Immature natural killer cell (primary cell): Measurements from ENCODE around the gene ELF4. TPM values are rescaled to one million over a fixed set of nuclear protein-coding genes. Genes with fewer than 3 reads are reported as not detected.

Experiments used
- DNase-seq, 3 donors: peaks; one replicate each; pipeline ENCODE4 v3.0.0; 2022; ENCODE audit warnings: mixed read lengths in 1 of 3
- H3K27ac Mint-ChIP-seq, 6 donors: one replicate each; pipeline ENCODE4 v1.8.0; 2020; ENCODE audit warnings: mixed read lengths in 6 of 6, mild to moderate bottlenecking in 5 of 6, inconsistent platforms in 4 of 6, moderate library complexity in 3 of 6
- H3K27me3 Mint-ChIP-seq, 3 donors: one replicate each; pipeline ENCODE4 v1.8.0; 2020 to 2021; ENCODE audit warnings: low read depth in 3 of 3, mild to moderate bottlenecking in 3 of 3, mixed read lengths in 3 of 3, moderate library complexity in 3 of 3, inconsistent platforms in 1 of 3
- H3K36me3 Mint-ChIP-seq, 3 donors: one replicate each; pipeline ENCODE4 v1.8.0; 2020; ENCODE audit warnings: mixed read lengths in 3 of 3, inconsistent platforms in 2 of 3, mild to moderate bottlenecking in 2 of 3
- H3K4me1 Mint-ChIP-seq, 2 donors: one replicate each; pipeline ENCODE4 v1.8.0; 2020; ENCODE audit warnings: inconsistent platforms in 2 of 2, mild to moderate bottlenecking in 2 of 2, mixed read lengths in 2 of 2, moderate library complexity in 1 of 2
- H3K4me3 Mint-ChIP-seq, 5 donors: one replicate each; pipeline ENCODE4 v1.8.0; 2020; ENCODE audit warnings: mild to moderate bottlenecking in 5 of 5, mixed read lengths in 5 of 5, inconsistent platforms in 3 of 5, moderate library complexity in 3 of 5
- H3K9me3 Mint-ChIP-seq, 6 donors: one replicate each; pipeline ENCODE4 v1.8.0; 2020; ENCODE audit warnings: mild to moderate bottlenecking in 6 of 6, mixed read lengths in 6 of 6, inconsistent platforms in 4 of 6, moderate library complexity in 3 of 6
- polyA plus RNA-seq, 3 donors: library from polyadenylated mRNA; unstranded; fragments of 300-500 nt; fragmentation: Illumina TruSeq; gene quantifications; one replicate each; pipeline ENCODE4 v1.2.3, GENCODE V29; 2021

The ELF4 gene
- polyA plus RNA-seq, 3 donors from 2014 or later, result 12.3 to 44.9 (median 14.7) TPM

GRCh38 chrX:130039847-130040246 is 70.5 kb downstream of the ELF4 start:
- Mint-ChIP-seq H3K4me1 (no peaks in the 10 kb centered on the region), H3K9me3 (no peaks in the 10 kb centered on the region), H3K36me3 (peaks cover 0 to 2% (median 0%) of the 10 kb centered on the region in 3 donors), H3K27me3 (peaks cover 0 to 3% (median 1%) of the 10 kb centered on the region in 3 donors), H3K4me3 (no peak overlapping the region), H3K27ac (no peak overlapping the region)
- no peak for DNase-seq

GRCh38 chrX:130034178-130034577 is 76.1 kb downstream of the ELF4 start:
- H3K4me3 Mint-ChIP-seq, result no peak overlapping the region
- H3K9me3 Mint-ChIP-seq, result no peaks in the 10 kb centered on the region
- H3K27me3 Mint-ChIP-seq, result peaks cover 0 to 4% (median 2%) of the 10 kb centered on the region in 3 donors
- H3K27ac Mint-ChIP-seq, result no peak overlapping the region
- H3K4me1 Mint-ChIP-seq, result no peaks in the 10 kb centered on the region
- peaks cover 0 to 4% (median 0%) of the 10 kb centered on the region in 3 donors for H3K36me3 Mint-ChIP-seq
- DNase-seq, result no peak

- H3K9me3 Mint-ChIP-seq, result no peaks in the 10 kb centered on the region
- H3K27ac Mint-ChIP-seq, result no peak overlapping the region
- H3K27me3 Mint-ChIP-seq, result peaks cover 0 to 4% (median 0%) of the 10 kb centered on the region in 3 donors
- H3K4me1 Mint-ChIP-seq, result no peaks in the 10 kb centered on the region
- peaks cover 0 to 7% (median 0%) of the 10 kb centered on the region in 3 donors for H3K36me3 Mint-ChIP-seq
- H3K4me3 Mint-ChIP-seq, result no peak overlapping the region
- no peak for DNase-seq
Observed at GRCh38 chrX:130032552-130032951, 77.7 kb downstream of the ELF4 start.

GRCh38 chrX:130030826-130031225 is 79.5 kb downstream of the ELF4 start:
- no peak for DNase-seq
- no peak overlapping the region for H3K27ac Mint-ChIP-seq
- peaks cover 0 to 4% (median 0%) of the 10 kb centered on the region in 3 donors for H3K27me3 Mint-ChIP-seq
- H3K36me3 Mint-ChIP-seq, result peaks cover 0 to 7% (median 4%) of the 10 kb centered on the region in 3 donors
- H3K4me3 Mint-ChIP-seq, result no peak overlapping the region
- H3K4me1 Mint-ChIP-seq, result no peaks in the 10 kb centered on the region
- peaks cover 0 to 2% (median 0%) of the 10 kb centered on the region in 6 donors for H3K9me3 Mint-ChIP-seq

GRCh38 chrX:130028196-130028595 is 82.1 kb downstream of the ELF4 start:
- H3K4me1 Mint-ChIP-seq, result peaks cover 12 to 13% of the 10 kb centered on the region in 2 donors
- H3K9me3 Mint-ChIP-seq, result peaks cover 0 to 2% (median 0%) of the 10 kb centered on the region in 6 donors
- H3K27ac Mint-ChIP-seq, result no peak overlapping the region
- H3K27me3 Mint-ChIP-seq, result peaks cover 0 to 4% (median 0%) of the 10 kb centered on the region in 3 donors
- no peak overlapping the region for H3K4me3 Mint-ChIP-seq
- H3K36me3 Mint-ChIP-seq, result peaks cover 0 to 7% (median 4%) of the 10 kb centered on the region in 3 donors
- DNase-seq, result peak; percentile 26 to 43 (median 32)

- no peak for DNase-seq
- Mint-ChIP-seq H3K4me1 (peaks cover 12 to 13% of the 10 kb centered on the region in 2 donors), H3K27ac (no peak overlapping the region), H3K9me3 (peaks cover 0 to 2% (median 0%) of the 10 kb centered on the region in 6 donors), H3K27me3 (peaks cover 0 to 4% (median 0%) of the 10 kb centered on the region in 3 donors), H3K36me3 (peaks cover 0 to 7% (median 4%) of the 10 kb centered on the region in 3 donors), H3K4me3 (no peak overlapping the region)
Observed at GRCh38 chrX:130027569-130027968, 82.7 kb downstream of the ELF4 start.

- DNase-seq, result no peak
- H3K9me3 Mint-ChIP-seq, result peaks cover 0 to 2% (median 0%) of the 10 kb centered on the region in 6 donors
- no peak overlapping the region for H3K27ac Mint-ChIP-seq
- H3K27me3 Mint-ChIP-seq, result no peaks in the 10 kb centered on the region
- H3K36me3 Mint-ChIP-seq, result peaks cover 0 to 4% (median 3%) of the 10 kb centered on the region in 3 donors
- H3K4me1 Mint-ChIP-seq, result peaks cover 12 to 13% of the 10 kb centered on the region in 2 donors
- H3K4me3 Mint-ChIP-seq, result no peak overlapping the region
Observed at GRCh38 chrX:130025256-130025655, 85.0 kb downstream of the ELF4 start.

GRCh38 chrX:130024127-130024526 is 86.2 kb downstream of the ELF4 start:
- Mint-ChIP-seq H3K36me3 (peaks cover 0 to 4% (median 3%) of the 10 kb centered on the region in 3 donors), H3K27me3 (peaks cover 0 to 3% (median 0%) of the 10 kb centered on the region in 3 donors), H3K4me3 (peak overlapping the region; percentile 64 to 78 (median 76)), H3K27ac (peak overlapping the region; percentile 20 to 79 (median 62)), H3K4me1 (peaks cover 12 to 13% of the 10 kb centered on the region in 2 donors), H3K9me3 (peaks cover 0 to 2% (median 0%) of the 10 kb centered on the region in 6 donors)
- DNase-seq, result peak; percentile 73 to 82 (median 80)

- H3K4me3 Mint-ChIP-seq, result no peak overlapping the region
- no peak for DNase-seq
Observed at GRCh38 chrX:130020661-130021324, 89.5 kb downstream of the ELF4 start.

GRCh38 chrX:130018143-130018542 is 92.2 kb downstream of the ELF4 start:
- Mint-ChIP-seq H3K4me3 (no peak overlapping the region), H3K4me1 (no peaks in the 10 kb centered on the region), H3K36me3 (no peaks in the 10 kb centered on the region), H3K27me3 (peaks cover 0 to 6% (median 2%) of the 10 kb centered on the region in 3 donors), H3K9me3 (no peaks in the 10 kb centered on the region), H3K27ac (no peak overlapping the region)
- DNase-seq, result no peak

More at GRCh38 chrX:130020661-130021324, 89.5 kb downstream of the ELF4 start:
- Mint-ChIP-seq H3K27ac (no peak overlapping the region), H3K4me1 (peaks cover 12 to 13% of the 10 kb centered on the region in 2 donors), H3K9me3 (no peaks in the 10 kb centered on the region), H3K27me3 (peaks cover 0 to 3% (median 2%) of the 10 kb centered on the region in 3 donors), H3K36me3 (no peaks in the 10 kb centered on the region)

- Mint-ChIP-seq H3K36me3 (no peaks in the 10 kb centered on the region), H3K27me3 (peaks cover 2 to 6% (median 2%) of the 10 kb centered on the region in 3 donors), H3K27ac (no peak overlapping the region), H3K9me3 (no peaks in the 10 kb centered on the region), H3K4me1 (no peaks in the 10 kb centered on the region), H3K4me3 (no peak overlapping the region)
- DNase-seq, result no peak
Observed at GRCh38 chrX:130015181-130015580, 95.1 kb downstream of the ELF4 start.

Other genes starting within 250 kb of the ELF4 start
- 10 to 100 TPM in 1 of 3 donors, 1 to 10 TPM in 2; 1.9 to 10.8 (median 5.5) TPM for gene UTP14A, start 204.3 kb downstream of the ELF4 start, polyA plus RNA-seq
- gene BCORL1, start 127.9 kb downstream of the ELF4 start, polyA plus RNA-seq, result 1 to 10 TPM in 1 of 3 donors, under 1 TPM in 1, not detected in 1; 0.59 to 2.8 TPM
- 10 to 100 TPM; 20.1 to 31.0 (median 29.0) TPM for gene AIFM1, start 55.3 kb upstream of the ELF4 start, polyA plus RNA-seq
- 10 to 100 TPM; 10.5 to 20.9 (median 15.1) TPM for gene RAB33A, start 61.5 kb upstream of the ELF4 start, polyA plus RNA-seq
- gene ZNF280C, start 158.4 kb upstream of the ELF4 start, polyA plus RNA-seq, result 1 to 10 TPM in 2 of 3 donors, not detected in 1; 1.1 to 2.7 TPM
- gene SLC25A14, start 229.4 kb upstream of the ELF4 start, polyA plus RNA-seq, result 1 to 10 TPM; 6.6 to 8.8 (median 8.6) TPM